ENCODE data around the gene NFIL3.
A peak's percentile ranks its signal among the peaks of the same experiment; 100 is the strongest.
"Not testable (repeated sequence)": the region's sequence is repeated elsewhere in the genome, so short reads cannot be mapped to it uniquely, and the experiment has no call there.

NFIL3 gene

GRCh38 chr9:91423785-91424402 lies at the start of gene NFIL3:
TSS of gene NFIL3 (minus strand) at chr9:91423832. CDS start at chr9:91410734, 13,098 bp downstream.
- Histone ChIP-seq H3K9me3 (replicated peaks in 1 of 11) (no peaks in the 10 kb centered on the region; a peak in 1 of 22 replicates), H3K27ac (peak within 1 kb of the TSS; percentile 94 to 99 (median 96)), H3K4me3 (peak within 1 kb of the TSS; percentile 74 to 92 (median 87)), H3K9ac (peak within 1 kb of the TSS; percentile 91 to 99 (median 97)), H4K20me1 (peaks cover 22 to 44% (median 41%) of the 10 kb centered on the region in 11 experiments; a peak in 18 of 22 replicates), H3K4me2 (peak within 1 kb of the TSS; percentile 81 to 97 (median 88)), H3K4me1 (peaks cover 42 to 73% (median 51%) of the 10 kb centered on the region in 10 experiments), H3K36me3 (peaks cover 0 to 3% (median 0%) of the 10 kb centered on the region in 11 experiments; a peak in 2 of 22 replicates), H3K27me3 (peaks cover 0 to 11% (median 5%) of the 10 kb centered on the region in 11 experiments; a peak in 8 of 22 replicates)
- TF ChIP-seq Cebpa-rat (IDR thresholded peaks at IDR 0.05): peak in 7 of 11 experiments; percentile 10 to 63 (median 53); a peak in 7 of 22 replicates

- peaks cover 13 to 22% (median 17%) of the 10 kb centered on the region in 11 experiments for H3K9me3 ChIP-seq (replicated peaks in 1 of 11)
- H3K4me1 ChIP-seq, H3K27ac ChIP-seq, H3K4me2 ChIP-seq, H3K27me3 ChIP-seq, H3K4me3 ChIP-seq, H4K20me1 ChIP-seq, H3K36me3 ChIP-seq, H3K9ac ChIP-seq: not testable (repeated sequence)
Measured at GRCh38 chr9:91471524-91471923, 47.9 kb upstream of the NFIL3 start.

- H3K27me3 ChIP-seq: no peaks in the 10 kb centered on the region
- H3K4me3 ChIP-seq: no peak overlapping the region
- no peak for TF ChIP-seq Cebpa-rat (IDR thresholded peaks at IDR 0.05)
- no peak overlapping the region for H3K27ac ChIP-seq
- no peaks in the 10 kb centered on the region for H3K36me3 ChIP-seq
- H4K20me1 ChIP-seq: no peaks in the 10 kb centered on the region
- no peak overlapping the region for H3K9ac ChIP-seq
- peaks cover 0 to 27% (median 15%) of the 10 kb centered on the region in 11 experiments; a peak in 18 of 22 replicates for H3K9me3 ChIP-seq (replicated peaks in 1 of 11)
- no peak overlapping the region for H3K4me2 ChIP-seq
- no peaks in the 10 kb centered on the region for H3K4me1 ChIP-seq
Measured at GRCh38 chr9:91465420-91465819, 41.8 kb upstream of the NFIL3 start.

- Histone ChIP-seq H3K4me2 (no peak overlapping the region), H3K4me1 (no peaks in the 10 kb centered on the region), H3K36me3 (no peaks in the 10 kb centered on the region), H3K9ac (no peak overlapping the region), H3K27me3 (no peaks in the 10 kb centered on the region), H4K20me1 (no peaks in the 10 kb centered on the region), H3K4me3 (no peak overlapping the region), H3K27ac (no peak overlapping the region), H3K9me3 (replicated peaks in 1 of 11) (peaks cover 0 to 9% (median 0%) of the 10 kb centered on the region in 11 experiments; a peak in 3 of 22 replicates)
- TF ChIP-seq Cebpa-rat (IDR thresholded peaks at IDR 0.05): no peak
Measured at GRCh38 chr9:91458906-91459305, 35.3 kb upstream of the NFIL3 start.

GRCh38 chr9:91452844-91453243 lies 29.2 kb upstream of the NFIL3 start:
- H3K9me3 ChIP-seq (replicated peaks in 1 of 11): peaks cover 0 to 9% (median 0%) of the 10 kb centered on the region in 11 experiments; a peak in 3 of 22 replicates
- H3K4me3 ChIP-seq: no peak overlapping the region
- no peaks in the 10 kb centered on the region for H3K4me1 ChIP-seq
- H3K36me3 ChIP-seq: no peaks in the 10 kb centered on the region
- H4K20me1 ChIP-seq: no peaks in the 10 kb centered on the region
- no peaks in the 10 kb centered on the region for H3K27me3 ChIP-seq
- no peak for TF ChIP-seq Cebpa-rat (IDR thresholded peaks at IDR 0.05)
- no peak overlapping the region for H3K9ac ChIP-seq
- no peak overlapping the region for H3K27ac ChIP-seq
- no peak overlapping the region for H3K4me2 ChIP-seq

GRCh38 chr9:91451431-91452270 lies 28.0 kb upstream of the NFIL3 start:
- H3K4me3 ChIP-seq: no peak overlapping the region
- no peaks in the 10 kb centered on the region for H3K27me3 ChIP-seq
- no peak overlapping the region for H3K27ac ChIP-seq
- no peaks in the 10 kb centered on the region for H3K4me1 ChIP-seq
- H3K4me2 ChIP-seq: no peak overlapping the region
- no peaks in the 10 kb centered on the region for H3K36me3 ChIP-seq
- no peak for TF ChIP-seq Cebpa-rat (IDR thresholded peaks at IDR 0.05)
- no peak overlapping the region for H3K9ac ChIP-seq
- peaks cover 0 to 9% (median 0%) of the 10 kb centered on the region in 11 experiments; a peak in 3 of 22 replicates for H3K9me3 ChIP-seq (replicated peaks in 1 of 11)
- no peaks in the 10 kb centered on the region for H4K20me1 ChIP-seq

GRCh38 chr9:91445135-91445534 lies 21.5 kb upstream of the NFIL3 start:
- no peak overlapping the region for H3K4me2 ChIP-seq
- peaks cover 0 to 7% (median 0%) of the 10 kb centered on the region in 10 experiments; a peak in 3 of 20 replicates for H3K4me1 ChIP-seq
- H4K20me1 ChIP-seq: no peaks in the 10 kb centered on the region
- H3K9ac ChIP-seq: no peak overlapping the region
- no peak overlapping the region for H3K27ac ChIP-seq
- no peak overlapping the region for H3K4me3 ChIP-seq
- TF ChIP-seq Cebpa-rat (IDR thresholded peaks at IDR 0.05): no peak
- no peaks in the 10 kb centered on the region for H3K27me3 ChIP-seq
- peaks cover 0 to 7% (median 0%) of the 10 kb centered on the region in 11 experiments; a peak in 2 of 22 replicates for H3K36me3 ChIP-seq
- peaks cover 33 to 43% (median 39%) of the 10 kb centered on the region in 11 experiments for H3K9me3 ChIP-seq (replicated peaks in 1 of 11)

- Histone ChIP-seq H3K27me3 (no peaks in the 10 kb centered on the region), H3K4me3 (no peak overlapping the region), H3K4me1 (peaks cover 0 to 11% (median 0%) of the 10 kb centered on the region in 10 experiments; a peak in 3 of 20 replicates), H3K9me3 (replicated peaks in 1 of 11) (peaks cover 33 to 43% (median 39%) of the 10 kb centered on the region in 11 experiments), H3K27ac (no peak overlapping the region), H3K36me3 (peaks cover 0 to 7% (median 0%) of the 10 kb centered on the region in 11 experiments; a peak in 2 of 22 replicates), H3K9ac (no peak overlapping the region), H4K20me1 (no peaks in the 10 kb centered on the region), H3K4me2 (no peak overlapping the region)
- no peak for TF ChIP-seq Cebpa-rat (IDR thresholded peaks at IDR 0.05)
Measured at GRCh38 chr9:91443994-91444392, 20.4 kb upstream of the NFIL3 start.

- Histone ChIP-seq H3K4me2 (no peak overlapping the region), H3K9ac (no peak overlapping the region), H3K4me1 (peaks cover 0 to 11% (median 0%) of the 10 kb centered on the region in 10 experiments; a peak in 3 of 20 replicates), H3K9me3 (replicated peaks in 1 of 11) (peaks cover 33 to 43% (median 39%) of the 10 kb centered on the region in 11 experiments), H3K27ac (no peak overlapping the region), H3K27me3 (no peaks in the 10 kb centered on the region), H3K36me3 (peaks cover 0 to 7% (median 0%) of the 10 kb centered on the region in 11 experiments; a peak in 2 of 22 replicates), H4K20me1 (no peaks in the 10 kb centered on the region), H3K4me3 (no peak overlapping the region)
- TF ChIP-seq Cebpa-rat (IDR thresholded peaks at IDR 0.05): no peak
Measured at GRCh38 chr9:91443321-91443993, 19.8 kb upstream of the NFIL3 start.
